GM13976 (cell line): ENCODE measurements around the gene AMZ1.

Experiments used
- DNase-seq: peaks from one replicate; pipeline ENCODE4 v3.0.0; 2012; ENCODE audit warnings: low spot score
- in situ Hi-C: fragments of 300-500 bp; cut with MboI; formaldehyde crosslinking; loops from one replicate; pipeline ENCODE4 v1.12.0; 2022; ENCODE audit warnings: low sequenced_read_pairs, mixed read lengths, inconsistent platforms; ENCODE audit not compliant: unreplicated experiment
- TF ChIP-seq, protein P1 (sequence below): IDR thresholded peaks from 2 replicates; pipeline ENCODE4 v1.5.1; 2012; ENCODE audit warnings: borderline replicate concordance, mild to moderate bottlenecking; ENCODE audit not compliant: insufficient read depth; ENCODE audit errors: extremely low read depth, missing control alignments, control extremely low read depth

The AMZ1 gene

DNA sequence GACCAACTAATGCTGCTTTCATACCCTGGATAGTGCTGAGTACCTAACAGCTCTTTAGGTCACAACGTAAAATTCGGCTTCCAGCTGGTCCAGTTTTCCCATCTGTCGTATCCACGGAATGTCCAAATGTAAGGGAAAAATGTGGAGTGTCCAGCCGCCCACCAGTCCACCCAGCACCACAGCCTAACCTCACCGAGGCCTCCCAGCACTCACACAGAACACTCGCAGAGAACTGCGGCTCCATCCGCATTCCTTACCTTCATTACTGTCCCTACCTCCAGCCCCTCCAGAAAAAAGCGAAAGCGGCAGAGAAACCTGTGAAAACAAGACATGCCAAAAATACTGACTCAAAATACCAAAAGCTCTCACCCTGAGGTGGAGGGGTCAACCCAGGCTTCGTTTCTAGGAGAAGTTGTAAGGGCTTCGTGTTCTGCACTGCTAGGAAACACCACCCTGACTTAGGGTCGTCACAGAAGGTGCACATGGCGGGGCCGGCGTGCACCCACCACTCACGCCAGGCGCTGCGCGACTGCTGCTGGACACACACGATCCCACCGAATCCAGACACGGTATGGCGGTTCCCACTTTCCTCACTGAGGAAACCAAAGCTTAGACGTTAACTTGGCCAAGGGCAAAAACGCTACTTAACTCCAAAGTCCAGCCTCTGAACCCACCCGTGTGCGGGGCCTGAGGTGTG, 73.9 kb downstream of the AMZ1 start:
- no peak for DNase-seq
- in situ Hi-C loops = no loop called here
- TF ChIP-seq, protein P1, sequence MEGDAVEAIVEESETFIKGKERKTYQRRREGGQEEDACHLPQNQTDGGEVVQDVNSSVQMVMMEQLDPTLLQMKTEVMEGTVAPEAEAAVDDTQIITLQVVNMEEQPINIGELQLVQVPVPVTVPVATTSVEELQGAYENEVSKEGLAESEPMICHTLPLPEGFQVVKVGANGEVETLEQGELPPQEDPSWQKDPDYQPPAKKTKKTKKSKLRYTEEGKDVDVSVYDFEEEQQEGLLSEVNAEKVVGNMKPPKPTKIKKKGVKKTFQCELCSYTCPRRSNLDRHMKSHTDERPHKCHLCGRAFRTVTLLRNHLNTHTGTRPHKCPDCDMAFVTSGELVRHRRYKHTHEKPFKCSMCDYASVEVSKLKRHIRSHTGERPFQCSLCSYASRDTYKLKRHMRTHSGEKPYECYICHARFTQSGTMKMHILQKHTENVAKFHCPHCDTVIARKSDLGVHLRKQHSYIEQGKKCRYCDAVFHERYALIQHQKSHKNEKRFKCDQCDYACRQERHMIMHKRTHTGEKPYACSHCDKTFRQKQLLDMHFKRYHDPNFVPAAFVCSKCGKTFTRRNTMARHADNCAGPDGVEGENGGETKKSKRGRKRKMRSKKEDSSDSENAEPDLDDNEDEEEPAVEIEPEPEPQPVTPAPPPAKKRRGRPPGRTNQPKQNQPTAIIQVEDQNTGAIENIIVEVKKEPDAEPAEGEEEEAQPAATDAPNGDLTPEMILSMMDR = no peak

DNA sequence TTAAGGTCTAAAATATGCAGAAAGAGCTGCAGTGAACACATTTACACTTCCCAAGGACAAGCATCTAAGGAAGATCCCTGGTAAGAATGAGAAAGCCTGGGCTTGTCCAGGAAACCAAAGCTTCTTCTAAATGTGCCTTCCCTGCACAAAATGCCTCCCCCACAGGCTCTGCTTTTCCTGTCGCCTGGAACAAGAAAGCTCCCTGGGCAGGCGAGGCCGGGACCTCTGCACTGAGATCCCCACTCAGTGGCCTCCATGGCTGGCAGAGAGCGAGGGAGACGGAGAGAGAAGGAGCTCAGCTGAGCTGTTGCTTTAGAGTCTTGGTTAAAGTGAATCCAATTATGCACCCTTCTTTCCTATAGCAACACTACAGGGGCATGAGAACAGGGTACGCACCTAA, 75.6 kb downstream of the AMZ1 start:
- TF ChIP-seq, protein P1 = no peak
- in situ Hi-C loops = no loop called here
- DNase-seq = no peak

DNA sequence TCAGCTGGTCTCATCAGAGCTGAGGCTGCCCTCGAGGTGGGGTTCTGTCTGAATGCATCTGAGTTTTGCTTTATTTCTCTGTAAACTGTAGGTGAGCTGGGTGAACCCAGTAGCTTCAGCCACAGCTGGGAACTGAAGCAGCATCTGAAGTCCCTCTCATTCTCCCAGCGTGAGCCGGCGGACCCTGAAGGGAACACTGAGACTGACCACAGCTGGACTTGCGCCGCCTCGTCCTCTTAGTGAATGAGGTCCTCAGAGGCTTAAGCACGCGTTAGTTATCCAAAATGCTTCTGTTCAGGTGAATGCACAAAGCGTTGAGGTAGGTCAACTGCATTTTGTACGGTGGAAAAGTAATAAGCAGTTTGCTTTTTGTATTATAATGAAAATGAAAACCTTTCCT, 76.6 kb downstream of the AMZ1 start:
- in situ Hi-C loops = no loop called here
- no peak for DNase-seq
- TF ChIP-seq, protein P1 = no peak
